COLO668 (cell line): Measurements from ENCODE around the gene TNFRSF1A.

Experiments
- DNase-seq: peaks from one replicate; lab custom pipeline; 2025; ENCODE audit not compliant: unreplicated experiment; lab: John Stamatoyannopoulos, UW

Gene TNFRSF1A

DNA sequence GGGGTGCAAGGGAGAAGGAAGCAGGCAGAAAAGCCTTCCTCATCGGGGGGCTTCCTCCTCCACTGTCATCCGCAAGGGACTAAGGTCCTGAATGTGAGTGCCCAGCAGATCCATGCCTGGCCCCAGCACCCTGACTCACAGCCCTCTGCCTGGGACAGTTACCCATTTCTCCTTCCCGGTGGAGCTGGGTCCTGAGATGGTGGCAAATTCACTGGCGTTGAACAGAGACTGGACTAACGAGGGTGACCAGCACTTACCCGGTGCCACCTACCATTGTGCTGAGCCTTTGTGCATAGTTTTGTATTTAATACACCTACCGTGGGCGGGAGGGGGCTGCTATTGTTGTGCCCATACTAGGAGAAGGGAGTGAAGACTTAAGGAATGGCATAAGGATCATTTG, 62.2 kb downstream of the TNFRSF1A start:
- no peak for DNase-seq

DNA sequence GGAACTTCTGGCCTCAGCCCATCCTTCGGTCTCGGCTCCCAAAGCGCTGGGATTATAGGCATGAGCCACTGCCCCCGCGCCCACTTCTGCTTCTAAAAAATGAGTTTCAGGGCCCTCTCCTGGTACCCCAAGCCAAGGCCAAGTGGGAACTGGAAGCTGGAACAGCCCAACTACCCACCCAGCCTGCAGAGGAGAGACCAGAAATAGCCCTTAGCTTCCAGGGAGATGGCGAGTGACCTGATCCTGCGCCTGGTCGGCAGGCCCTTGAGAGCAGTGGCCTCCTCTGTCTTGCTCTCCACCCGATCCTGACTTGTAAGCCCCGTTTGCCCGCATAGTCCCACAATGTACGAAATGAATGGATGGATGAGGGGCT, 62.6 kb downstream of the TNFRSF1A start:
- DNase-seq, result no peak
